ENCODE measurements around the gene HLA-DMA.

DNA sequence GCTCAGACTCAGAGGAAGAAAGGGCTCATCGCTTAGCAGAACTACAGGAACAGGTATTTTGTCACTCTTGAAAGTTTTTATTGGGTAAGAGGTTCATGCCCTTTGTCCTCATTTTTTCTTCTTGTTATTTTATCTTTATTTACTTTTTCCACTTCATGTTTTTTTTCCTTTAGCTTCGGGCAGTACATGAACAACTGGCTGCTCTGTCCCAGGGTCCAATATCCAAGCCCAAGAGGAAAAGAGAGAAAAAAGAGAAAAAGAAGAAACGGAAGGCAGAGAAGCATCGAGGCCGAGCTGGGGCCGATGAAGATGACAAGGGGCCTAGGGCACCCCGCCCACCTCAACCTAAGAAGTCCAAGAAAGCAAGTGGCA, 25.0 kb upstream of the HLA-DMA start:
- TF ChIP-seq EZH2 (IDR thresholded peaks at IDR 0.05; ENCODE audit: low read depth, low read length, severe bottlenecking) (no peak), TAF1 (IDR thresholded peaks at IDR 0.05; ENCODE audit: low read depth, low read length) (no peak), SAP30 (IDR thresholded peaks at IDR 0.05; ENCODE audit: insufficient read depth, insufficient replicate concordance, low read length) (no peak), CREB1 (IDR thresholded peaks at IDR 0.05) (no peak), POLR2A (IDR thresholded peaks at IDR 0.05; ENCODE audit: control extremely low read depth in 1 of 2, low read depth in 2 of 2, low read length in 2 of 2) (peak in 1 of 2 experiments; percentile 12; a peak in 1 of 3 replicates), RFX5 (IDR thresholded peaks at IDR 0.05; ENCODE audit: borderline replicate concordance, low read depth, low read length) (no peak)
- TF ChIP-seq, protein P1, sequence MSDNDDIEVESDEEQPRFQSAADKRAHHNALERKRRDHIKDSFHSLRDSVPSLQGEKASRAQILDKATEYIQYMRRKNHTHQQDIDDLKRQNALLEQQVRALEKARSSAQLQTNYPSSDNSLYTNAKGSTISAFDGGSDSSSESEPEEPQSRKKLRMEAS (IDR thresholded peaks at IDR 0.05), result no peak
- TF ChIP-seq, protein P2, sequence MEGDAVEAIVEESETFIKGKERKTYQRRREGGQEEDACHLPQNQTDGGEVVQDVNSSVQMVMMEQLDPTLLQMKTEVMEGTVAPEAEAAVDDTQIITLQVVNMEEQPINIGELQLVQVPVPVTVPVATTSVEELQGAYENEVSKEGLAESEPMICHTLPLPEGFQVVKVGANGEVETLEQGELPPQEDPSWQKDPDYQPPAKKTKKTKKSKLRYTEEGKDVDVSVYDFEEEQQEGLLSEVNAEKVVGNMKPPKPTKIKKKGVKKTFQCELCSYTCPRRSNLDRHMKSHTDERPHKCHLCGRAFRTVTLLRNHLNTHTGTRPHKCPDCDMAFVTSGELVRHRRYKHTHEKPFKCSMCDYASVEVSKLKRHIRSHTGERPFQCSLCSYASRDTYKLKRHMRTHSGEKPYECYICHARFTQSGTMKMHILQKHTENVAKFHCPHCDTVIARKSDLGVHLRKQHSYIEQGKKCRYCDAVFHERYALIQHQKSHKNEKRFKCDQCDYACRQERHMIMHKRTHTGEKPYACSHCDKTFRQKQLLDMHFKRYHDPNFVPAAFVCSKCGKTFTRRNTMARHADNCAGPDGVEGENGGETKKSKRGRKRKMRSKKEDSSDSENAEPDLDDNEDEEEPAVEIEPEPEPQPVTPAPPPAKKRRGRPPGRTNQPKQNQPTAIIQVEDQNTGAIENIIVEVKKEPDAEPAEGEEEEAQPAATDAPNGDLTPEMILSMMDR (IDR thresholded peaks at IDR 0.05; ENCODE audit: control extremely low read depth in 1 of 3, insufficient read depth in 1 of 3, low read depth in 1 of 3, low read length in 3 of 3), result no peak

All from H1 (cell line).